Right cardiac atrium (tissue), 5 donors: ENCODE results near the gene MAGOH. TPM values are rescaled to one million over a fixed set of nuclear protein-coding genes. Genes with fewer than 3 reads are reported as not detected.

Experiments
- ATAC-seq, 2 donors: fragments of 200-7000 bp; cut with Tn5 transposase; one replicate each; pipeline versions ENCODE4 v1.8.0 to v1.9.1; 2020; ENCODE audit warnings: moderate library complexity in 2 of 2, mild to moderate bottlenecking in 1 of 2
- DNase-seq, 3 donors: peaks; one replicate each; pipeline ENCODE4 v3.0.0-alpha.2; 2020
- H3K27ac ChIP-seq: one replicate; pipeline ENCODE4 v1.5.1; 2013; ENCODE audit warnings: mild to moderate bottlenecking, low read length, control low read depth, moderate library complexity
- H3K27me3 ChIP-seq: one replicate; pipeline ENCODE4 v1.6.1; 2013; ENCODE audit not compliant: control insufficient read depth, insufficient read depth
- H3K4me1 ChIP-seq: one replicate; pipeline ENCODE4 v1.6.1; 2013; ENCODE audit warnings: low read length; ENCODE audit not compliant: control insufficient read depth, insufficient read depth
- H3K4me3 ChIP-seq: one replicate; pipeline ENCODE4 v1.5.1; 2013; ENCODE audit warnings: low read length, control low read depth
- H3K9me3 ChIP-seq: one replicate; pipeline ENCODE4 v1.6.1; 2013; ENCODE audit warnings: low read length; ENCODE audit not compliant: control insufficient read depth
- WGBS: extraction: QIAGEN DNeasy Blood & Tissue Kit; methylation state at CpG from one replicate; pipeline ENCODE4 v1.1.7; 2013; 5-methylcytosine and 5-hydroxymethylcytosine counted together
- intact Hi-C, 4 donors: fragments of 100-400 bp; cut with DNase I; formaldehyde crosslinking; loops; one replicate each; pipeline versions ENCODE4 v1.11.0 to v1.14.0; 2022 to 2023
- polyA plus RNA-seq: library from polyadenylated mRNA; stranded (reverse); fragments of 200-250 nt; gene quantifications from one replicate; pipeline ENCODE4 v1.2.3, GENCODE V29; 2013
- total RNA-seq, 4 donors: library from RNA; stranded (reverse); fragmentation: NEBNext Ultra II Directional; extraction: Animal tissue kit (Norgen Biotek cat#: 25700); gene quantifications; one replicate each; pipeline ENCODE4 v1.2.1, GENCODE V29; 2021
- donor health status: healthy with polysubstance abuse.
- donor health status: DM: no; HTN: yes; CAD: no.
- donor health status: DM: no; HTN: no; CAD: no.
- donor health status: DM: no; HTN: yes; CAD: no; lungs with severe emphysema.
- donor health status: DM: yes; HTN: yes; CAD: no.

The MAGOH gene
- total and polyA plus RNA-seq, 5 donors: 19.7 to 59.4 (median 26.1) TPM

- DNase-seq (peak; percentile 54 to 84 (median 78)), ATAC-seq (peak in 1 of 2 donors; percentile 55)
- Histone ChIP-seq H3K27me3 (no peaks in the 10 kb centered on the region), H3K4me1 (no peaks in the 10 kb centered on the region), H3K27ac (no peak overlapping the region), H3K9me3 (no peaks in the 10 kb centered on the region), H3K4me3 (no peak overlapping the region)
- intact Hi-C loops: loop anchor here (1.0 to 2.0 kb wide), 2 partner anchors 114 to 115 kb away; no protein-coding TSS in a partner anchor
- WGBS: 17% methylated on average over 8 of the region's 8 CpGs
Measured at GRCh38 chr1:53278298-53278725, 40.0 kb upstream of the MAGOH start.

- Histone ChIP-seq H3K4me1 (no peaks in the 10 kb centered on the region), H3K4me3 (no peak overlapping the region), H3K27ac (no peak overlapping the region), H3K27me3 (no peaks in the 10 kb centered on the region), H3K9me3 (no peaks in the 10 kb centered on the region)
- DNase-seq (no peak), ATAC-seq (no peak)
- WGBS: 98% methylated on average over 5 of the region's 5 CpGs
- intact Hi-C loops: no loop called here
Measured at GRCh38 chr1:53277326-53277725, 39.0 kb upstream of the MAGOH start.

GRCh38 chr1:53276902-53277281 lies 38.6 kb upstream of the MAGOH start:
- intact Hi-C loops: no loop called here
- ATAC-seq (no peak), DNase-seq (no peak)
- Histone ChIP-seq H3K9me3 (no peaks in the 10 kb centered on the region), H3K4me3 (no peak overlapping the region), H3K4me1 (no peaks in the 10 kb centered on the region), H3K27ac (no peak overlapping the region), H3K27me3 (no peaks in the 10 kb centered on the region)
- WGBS: 77% methylated on average over 46 of the region's 46 CpGs

- H3K27me3 ChIP-seq: no peaks in the 10 kb centered on the region
- DNase-seq (no peak), ATAC-seq (no peak)
- H3K27ac ChIP-seq: no peak overlapping the region
- H3K4me3 ChIP-seq: no peak overlapping the region
- intact Hi-C loops: no loop called here
- no peaks in the 10 kb centered on the region for H3K4me1 ChIP-seq
- no peaks in the 10 kb centered on the region for H3K9me3 ChIP-seq
- 80% methylated on average over 48 of the region's 48 CpGs for WGBS
Measured at GRCh38 chr1:53276153-53276901, 38.0 kb upstream of the MAGOH start.

GRCh38 chr1:53275566-53275965 lies 37.2 kb upstream of the MAGOH start:
- ATAC-seq: no peak

GRCh38 chr1:53274541-53275185 lies 36.3 kb upstream of the MAGOH start:
- H3K4me3 ChIP-seq: no peak overlapping the region
- WGBS: 94% methylated on average over 13 of the region's 13 CpGs
- no peak for DNase-seq
- intact Hi-C loops: no loop called here
- H3K4me1 ChIP-seq: no peaks in the 10 kb centered on the region
- ATAC-seq: no peak
- no peak overlapping the region for H3K27ac ChIP-seq
- H3K9me3 ChIP-seq: no peaks in the 10 kb centered on the region
- H3K27me3 ChIP-seq: no peaks in the 10 kb centered on the region

More at GRCh38 chr1:53275566-53275965, 37.2 kb upstream of the MAGOH start:
- Histone ChIP-seq H3K9me3 (no peaks in the 10 kb centered on the region), H3K27me3 (no peaks in the 10 kb centered on the region), H3K27ac (no peak overlapping the region), H3K4me1 (no peaks in the 10 kb centered on the region), H3K4me3 (no peak overlapping the region)
- WGBS: 88% methylated on average over 3 of the region's 3 CpGs
- intact Hi-C loops: no loop called here
- DNase-seq: no peak

- DNase-seq: no peak
- WGBS: 90% methylated on average over 4 of the region's 4 CpGs
- intact Hi-C loops: no loop called here
- Histone ChIP-seq H3K27ac (no peak overlapping the region), H3K9me3 (no peaks in the 10 kb centered on the region), H3K4me3 (no peak overlapping the region), H3K27me3 (no peaks in the 10 kb centered on the region), H3K4me1 (no peaks in the 10 kb centered on the region)
- no peak for ATAC-seq
Measured at GRCh38 chr1:53274026-53274425, 35.7 kb upstream of the MAGOH start.

GRCh38 chr1:53273526-53273925 lies 35.2 kb upstream of the MAGOH start:
- H3K4me3 ChIP-seq: no peak overlapping the region
- H3K9me3 ChIP-seq: no peaks in the 10 kb centered on the region
- no peaks in the 10 kb centered on the region for H3K4me1 ChIP-seq
- H3K27me3 ChIP-seq: no peaks in the 10 kb centered on the region
- no peak overlapping the region for H3K27ac ChIP-seq
- ATAC-seq (no peak), DNase-seq (no peak)
- 73% methylated on average over 2 of the region's 2 CpGs for WGBS
- intact Hi-C loops: no loop called here

GRCh38 chr1:53272349-53272748 lies 34.0 kb upstream of the MAGOH start:
- Histone ChIP-seq H3K27me3 (no peaks in the 10 kb centered on the region), H3K4me3 (no peak overlapping the region), H3K27ac (no peak overlapping the region), H3K4me1 (no peaks in the 10 kb centered on the region), H3K9me3 (no peaks in the 10 kb centered on the region)
- no peak for ATAC-seq
- no peak for DNase-seq
- WGBS: 85% methylated on average over 4 of the region's 4 CpGs
- intact Hi-C loops: no loop called here

- no peaks in the 10 kb centered on the region for H3K4me1 ChIP-seq
- H3K4me3 ChIP-seq: no peak overlapping the region
- intact Hi-C loops: no loop called here
- no peaks in the 10 kb centered on the region for H3K27me3 ChIP-seq
- DNase-seq (no peak), ATAC-seq (no peak)
- 96% methylated on average over 5 of the region's 5 CpGs for WGBS
- H3K9me3 ChIP-seq: no peaks in the 10 kb centered on the region
- H3K27ac ChIP-seq: no peak overlapping the region
Measured at GRCh38 chr1:53271446-53272090, 33.2 kb upstream of the MAGOH start.

- Histone ChIP-seq H3K4me1 (no peaks in the 10 kb centered on the region), H3K27ac (no peak overlapping the region), H3K27me3 (no peaks in the 10 kb centered on the region), H3K4me3 (no peak overlapping the region), H3K9me3 (no peaks in the 10 kb centered on the region)
- intact Hi-C loops: no loop called here
- DNase-seq (no peak), ATAC-seq (no peak)
- 89% methylated on average over 8 of the region's 8 CpGs for WGBS
Measured at GRCh38 chr1:53270873-53271272, 32.6 kb upstream of the MAGOH start.
